ENCODE results near the gene CROCC. TPM values are rescaled to one million over a fixed set of nuclear protein-coding genes. Genes with fewer than 3 reads are reported as not detected.
A peak's percentile ranks its signal among the peaks of the same experiment; 100 is the strongest.
"Not testable (repeated sequence)": the region's sequence is repeated elsewhere in the genome, so short reads cannot be mapped to it uniquely, and the experiment has no call there.

CROCC gene
- total and polyA plus RNA-seq, 12 donors, result 4.7 to 42.3 (median 6.3) TPM

- 0% methylated on average over 90 to 109 of the region's 109 CpGs for WGBS, 2 donors
Measured at GRCh38 chr1:16913833-16914662, 7.7 kb upstream of the CROCC start.

DNA sequence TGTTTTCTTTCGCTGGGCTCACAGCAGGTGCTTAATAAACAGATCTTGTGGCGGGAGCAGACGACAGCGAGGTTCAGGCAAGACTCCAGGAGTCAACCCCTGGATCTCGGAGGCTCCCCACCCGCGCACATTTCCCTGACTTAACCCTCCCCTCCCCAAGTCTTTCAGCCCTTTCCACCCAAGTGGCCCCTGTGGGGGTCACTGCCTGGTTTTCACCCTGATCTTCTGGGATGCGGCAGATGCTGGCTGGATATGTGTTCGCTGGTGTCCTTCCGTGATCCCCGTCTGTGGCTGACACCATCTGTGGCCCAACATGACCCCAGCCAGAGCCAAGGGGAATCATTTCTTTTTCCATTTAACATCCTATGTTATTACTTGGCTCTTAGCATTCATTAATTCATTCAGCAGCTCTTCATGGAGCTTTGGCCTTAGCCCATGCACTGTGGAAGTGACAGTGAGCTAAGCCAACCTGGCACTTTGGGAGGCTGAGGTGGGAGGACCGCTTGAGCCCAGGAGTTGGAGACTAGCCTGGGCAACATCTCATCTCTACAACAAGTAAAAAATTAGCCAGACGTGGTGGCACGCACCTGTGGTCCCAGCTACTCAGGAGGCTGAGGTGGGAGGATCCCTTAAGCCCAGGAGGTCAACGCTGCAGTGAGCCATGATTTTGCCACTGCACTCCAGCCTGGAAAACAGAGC, 6.7 kb upstream of the CROCC start:
- ATAC-seq, DNase-seq, H3K27me3 ChIP-seq, H3K9me3 ChIP-seq, H3K36me3 ChIP-seq: not testable (repeated sequence)
- 53 to 56% methylated on average over 15 of the region's 15 CpGs for WGBS, 2 donors
- Histone ChIP-seq H3K27ac (peak overlapping the region in 6 of 10 donors; percentile 87 to 94 (median 92)), H3K4me3 (peak overlapping the region in 9 of 10 donors; percentile 82 to 99 (median 97)), H3K4me1 (peaks cover 3 to 33% (median 13%) of the 10 kb centered on the region in 9 donors)
- intact Hi-C loops (cut with DNase I), result loop anchor here in 1 of 10 donors (5.0 kb wide), 1 partner anchor 303 kb away; the partner anchor contains the start of gene NBPF1

More at GRCh38 chr1:16913833-16914662, 7.7 kb upstream of the CROCC start:
- DNase-seq (peak; percentile 89 to 98), ATAC-seq (peak; percentile 96 to 98 (median 97))
- Histone ChIP-seq H3K36me3 (no peaks in the 10 kb centered on the region), H3K4me3 (peak overlapping the region; percentile 82 to 99 (median 96)), H3K4me1 (peaks cover 3 to 33% (median 13%) of the 10 kb centered on the region in 9 donors), H3K27me3 (no peaks in the 10 kb centered on the region), H3K27ac (peak overlapping the region; percentile 74 to 94 (median 90)), H3K9me3 (no peaks in the 10 kb centered on the region)
- intact Hi-C loops (cut with DNase I), result loop anchor here in 1 of 10 donors (5.0 kb wide), 1 partner anchor 302 kb away; the partner anchor contains the start of gene NBPF1
- TF ChIP-seq, protein P1, sequence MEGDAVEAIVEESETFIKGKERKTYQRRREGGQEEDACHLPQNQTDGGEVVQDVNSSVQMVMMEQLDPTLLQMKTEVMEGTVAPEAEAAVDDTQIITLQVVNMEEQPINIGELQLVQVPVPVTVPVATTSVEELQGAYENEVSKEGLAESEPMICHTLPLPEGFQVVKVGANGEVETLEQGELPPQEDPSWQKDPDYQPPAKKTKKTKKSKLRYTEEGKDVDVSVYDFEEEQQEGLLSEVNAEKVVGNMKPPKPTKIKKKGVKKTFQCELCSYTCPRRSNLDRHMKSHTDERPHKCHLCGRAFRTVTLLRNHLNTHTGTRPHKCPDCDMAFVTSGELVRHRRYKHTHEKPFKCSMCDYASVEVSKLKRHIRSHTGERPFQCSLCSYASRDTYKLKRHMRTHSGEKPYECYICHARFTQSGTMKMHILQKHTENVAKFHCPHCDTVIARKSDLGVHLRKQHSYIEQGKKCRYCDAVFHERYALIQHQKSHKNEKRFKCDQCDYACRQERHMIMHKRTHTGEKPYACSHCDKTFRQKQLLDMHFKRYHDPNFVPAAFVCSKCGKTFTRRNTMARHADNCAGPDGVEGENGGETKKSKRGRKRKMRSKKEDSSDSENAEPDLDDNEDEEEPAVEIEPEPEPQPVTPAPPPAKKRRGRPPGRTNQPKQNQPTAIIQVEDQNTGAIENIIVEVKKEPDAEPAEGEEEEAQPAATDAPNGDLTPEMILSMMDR (IDR thresholded peaks at IDR 0.05), result peak in 3 of 9 donors; percentile 18 to 36 (median 30)

DNA sequence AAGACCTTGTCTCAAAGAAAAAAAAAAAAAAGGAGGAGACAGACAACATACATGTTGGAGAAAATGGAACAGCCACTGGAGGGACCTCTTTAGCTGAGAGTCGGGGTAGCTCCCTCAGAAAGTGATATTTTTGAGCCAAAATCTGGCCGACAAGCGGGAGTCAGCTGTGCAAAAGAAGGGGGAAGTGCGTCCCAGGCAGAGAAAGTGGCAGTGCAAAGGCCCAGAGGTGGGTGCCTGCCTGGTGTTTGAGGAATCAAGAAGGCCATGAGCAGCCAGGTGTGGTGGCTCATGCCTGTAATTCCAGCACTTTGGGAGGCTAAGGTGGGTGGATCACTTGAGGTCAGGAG, 6.1 kb upstream of the CROCC start:
- Histone ChIP-seq H3K9me3 (no peaks in the 10 kb centered on the region), H3K27me3 (no peaks in the 10 kb centered on the region), H3K4me1 (peaks cover 3 to 33% (median 13%) of the 10 kb centered on the region in 9 donors), H3K36me3 (no peaks in the 10 kb centered on the region), H3K4me3 (no peak overlapping the region), H3K27ac (peak overlapping the region in 1 of 10 donors; percentile 94)
- ATAC-seq (no peak), DNase-seq (no peak)
- intact Hi-C loops (cut with DNase I), result no loop called here
- TF ChIP-seq, protein P1 (IDR thresholded peaks at IDR 0.05), result peak in 1 of 9 donors; percentile 25
- 65 to 77% methylated on average over 4 of the region's 4 CpGs for WGBS, 2 donors

DNA sequence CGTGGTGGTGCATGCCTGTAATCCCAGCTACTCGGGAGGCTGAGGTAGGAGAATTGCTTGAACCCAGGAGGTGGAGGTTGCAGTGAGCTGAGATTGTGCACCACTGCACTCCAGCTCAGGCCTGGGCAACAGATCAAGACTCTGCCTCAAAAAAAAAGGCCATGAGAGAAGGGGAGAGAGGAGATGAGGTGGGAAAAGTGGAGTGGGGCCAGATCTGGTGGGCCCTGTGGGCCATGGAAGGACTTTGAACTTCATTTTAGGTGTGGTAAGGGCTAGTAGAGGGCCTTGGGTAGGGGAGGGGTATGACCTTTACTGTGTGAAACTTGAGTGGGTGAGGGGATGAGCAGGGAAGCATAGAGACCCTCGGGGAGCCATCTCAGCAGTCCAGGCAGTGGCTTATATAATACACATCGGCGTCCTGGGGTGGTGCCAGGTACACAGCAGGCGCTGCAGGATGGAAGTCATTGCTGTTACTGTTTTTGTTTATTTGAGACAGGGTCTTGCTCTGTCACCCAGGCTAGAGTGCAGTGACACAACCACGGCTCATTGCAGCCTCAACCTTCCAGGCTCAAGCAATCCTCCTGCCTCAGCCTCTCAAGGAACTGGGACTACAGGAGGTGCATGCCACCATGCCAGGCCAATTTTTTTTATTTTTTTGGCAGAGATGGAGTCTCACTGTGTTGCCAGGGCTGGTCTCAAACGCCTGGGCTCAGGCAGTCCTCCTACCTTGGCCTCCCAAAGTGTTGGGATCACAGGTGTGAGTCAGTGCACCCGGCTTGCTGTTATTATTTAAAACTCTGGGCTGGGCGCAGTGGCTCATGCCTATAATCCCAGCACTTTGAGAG, 5.5 kb upstream of the CROCC start:
- DNase-seq; H3K9me3 ChIP-seq; H3K36me3 ChIP-seq; ATAC-seq; H3K4me3 ChIP-seq; H3K27ac ChIP-seq; H3K27me3 ChIP-seq; intact Hi-C loops (cut with DNase I): not testable (repeated sequence)
- H3K4me1 ChIP-seq, result peaks cover 3 to 33% (median 15%) of the 10 kb centered on the region in 9 donors
- 88 to 90% methylated on average over 10 of the region's 10 CpGs for WGBS, 2 donors

GRCh38 chr1:16918371-16918770, 3.4 kb upstream of the CROCC start:
- Histone ChIP-seq H3K36me3 (no peaks in the 10 kb centered on the region), H3K27ac (no peak overlapping the region), H3K4me3 (no peak overlapping the region), H3K9me3 (no peaks in the 10 kb centered on the region), H3K27me3 (no peaks in the 10 kb centered on the region), H3K4me1 (peaks cover 3 to 29% (median 22%) of the 10 kb centered on the region in 9 donors)
- DNase-seq, result no peak
- intact Hi-C loops (cut with DNase I), result no loop called here
- TF ChIP-seq, protein P1 (IDR thresholded peaks at IDR 0.05), result no peak
- 83 to 86% methylated on average over 3 of the region's 3 CpGs for WGBS, 2 donors
- ATAC-seq, result no peak

DNA sequence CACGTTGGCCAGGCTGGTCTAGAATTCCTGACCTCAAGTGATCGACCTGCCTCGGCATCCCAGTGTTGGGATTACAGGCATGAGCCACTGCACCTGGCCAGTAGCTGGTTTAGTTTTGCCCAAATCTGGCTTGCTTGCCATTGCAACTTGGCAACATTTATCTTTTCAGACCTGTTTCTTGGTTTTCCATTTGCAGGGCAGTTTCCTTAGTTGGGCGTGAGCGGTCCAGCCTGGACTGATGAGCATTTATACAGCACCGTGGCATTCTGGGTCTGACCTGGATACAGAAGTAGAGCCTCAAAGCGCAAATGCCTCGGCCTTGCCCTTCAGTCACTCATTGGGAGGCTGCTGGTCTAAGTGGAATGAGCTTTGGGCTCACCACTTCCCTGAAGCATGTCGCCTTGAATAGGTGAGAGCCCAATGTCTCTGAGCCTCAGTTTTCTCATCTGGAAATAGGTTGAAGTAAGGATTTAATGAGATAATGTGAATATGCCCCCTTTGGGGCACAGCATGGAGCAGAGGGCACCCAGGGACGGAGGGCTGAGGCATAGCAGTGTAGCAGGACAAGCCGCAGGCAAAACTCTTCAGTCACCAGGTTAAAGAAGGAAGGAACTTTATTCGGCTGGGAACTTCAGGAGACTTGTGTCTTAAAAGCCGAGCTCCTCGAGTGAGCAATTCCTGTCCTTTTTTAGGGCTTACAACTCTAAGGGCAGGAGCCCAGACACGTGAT, 2.6 kb upstream of the CROCC start:
- intact Hi-C loops (cut with DNase I); H3K27ac ChIP-seq; ATAC-seq; H3K36me3 ChIP-seq; H3K27me3 ChIP-seq; H3K4me3 ChIP-seq; H3K9me3 ChIP-seq; DNase-seq: not testable (repeated sequence)
- WGBS, 2 donors, result 88 to 93% methylated on average over 15 of the region's 15 CpGs
- H3K4me1 ChIP-seq, result peaks cover 3 to 26% (median 19%) of the 10 kb centered on the region in 9 donors

Data from heart right ventricle (tissue), 16 donors.